ENCODE results near the gene WAC.
"Not testable (repeated sequence)": the region's sequence is repeated elsewhere in the genome, so short reads cannot be mapped to it uniquely, and the experiment has no call there.

The WAC gene

GRCh38 chr10:28514648-28515047, 18.3 kb upstream of the WAC start:
- no peak for DNase-seq (ENCODE audit: low read depth)
- TF ChIP-seq CTCF (conservative IDR thresholded peaks at IDR 0.05; ENCODE audit: low read depth, low read length) = no peak
- H3K4me3 ChIP-seq (ENCODE audit: low read depth, low read length) = no peak overlapping the region

- DNase-seq (ENCODE audit: low read depth) = no peak
- no peak for TF ChIP-seq CTCF (conservative IDR thresholded peaks at IDR 0.05; ENCODE audit: low read depth, low read length)
- no peak overlapping the region for H3K4me3 ChIP-seq (ENCODE audit: low read depth, low read length)
Observed at GRCh38 chr10:28520346-28520745, 12.6 kb upstream of the WAC start.

DNA sequence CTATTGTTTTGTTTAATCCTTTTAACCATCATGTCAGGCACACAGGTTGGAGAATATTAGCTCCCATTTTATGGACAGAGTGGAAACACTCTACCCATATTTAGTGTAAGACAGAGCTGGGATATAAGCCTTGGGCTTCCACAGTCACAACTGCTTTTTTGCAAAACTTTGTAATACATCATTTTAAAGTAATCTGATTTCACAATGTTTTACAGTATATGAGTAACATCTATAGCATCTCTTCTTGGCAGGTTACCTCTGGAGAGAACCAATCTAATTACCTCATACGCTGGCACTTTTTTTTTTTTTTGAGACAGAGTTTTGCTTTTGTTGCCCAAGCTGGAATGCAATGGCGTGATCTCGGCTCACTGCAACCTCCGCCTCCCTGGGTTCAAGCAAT, 12.1 kb upstream of the WAC start:
- not testable (repeated sequence) for H3K4me3 ChIP-seq (ENCODE audit: low read depth, low read length)
- DNase-seq (ENCODE audit: low read depth) = peak; percentile 72

DNA sequence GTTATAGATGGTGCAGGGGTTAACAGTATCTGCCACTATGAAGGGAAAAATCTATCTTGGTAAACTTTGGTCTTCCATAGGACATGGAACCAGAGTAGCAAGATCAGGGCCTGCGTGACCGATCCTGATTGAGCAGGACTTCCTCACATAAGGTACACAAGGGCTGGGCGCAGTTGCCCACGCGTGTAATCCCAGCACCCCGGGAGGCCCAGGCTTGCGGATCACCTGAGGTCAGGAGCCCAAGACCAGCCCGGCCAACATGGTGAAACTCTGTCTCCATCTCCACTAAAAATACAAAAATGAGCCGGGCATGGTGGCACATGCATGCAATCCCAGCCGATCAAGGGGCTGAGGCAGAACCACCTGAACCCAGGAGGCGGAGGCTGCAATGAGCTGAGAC, 11.0 kb upstream of the WAC start:
- H3K4me3 ChIP-seq (ENCODE audit: low read depth, low read length); DNase-seq (ENCODE audit: low read depth): not testable (repeated sequence)

DNA sequence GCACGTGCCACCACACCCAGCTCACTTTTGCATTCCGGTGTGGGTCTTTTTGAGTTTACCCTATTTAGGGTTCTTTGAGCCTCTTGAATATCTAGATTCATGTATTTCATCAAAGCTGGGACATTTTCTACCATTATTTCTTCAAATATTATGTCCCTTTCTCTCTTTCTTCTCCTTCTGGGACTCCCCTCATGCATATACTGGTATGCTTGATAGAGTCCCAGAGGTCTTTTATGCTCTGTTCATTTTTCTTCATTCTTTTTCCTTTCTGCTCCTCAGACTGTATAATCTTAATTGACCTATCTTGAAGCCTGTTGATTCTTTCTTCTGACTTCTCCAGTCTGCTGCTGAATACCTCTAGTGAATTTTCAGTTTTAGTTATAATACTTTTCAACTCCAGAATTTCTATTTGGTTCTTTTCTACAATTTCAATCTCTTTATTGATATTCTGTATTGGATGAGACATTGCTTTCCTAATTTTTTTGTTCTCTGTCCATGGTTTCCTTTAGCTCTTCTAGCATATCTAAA, 9.1 kb upstream of the WAC start:
- DNase-seq (ENCODE audit: low read depth) = no peak
- H3K4me3 ChIP-seq (ENCODE audit: low read depth, low read length) = no peak overlapping the region
- no peak for TF ChIP-seq CTCF (conservative IDR thresholded peaks at IDR 0.05; ENCODE audit: low read depth, low read length)

- DNase-seq (ENCODE audit: low read depth) = no peak
- no peak for TF ChIP-seq CTCF (conservative IDR thresholded peaks at IDR 0.05; ENCODE audit: low read depth, low read length)
- no peak overlapping the region for H3K4me3 ChIP-seq (ENCODE audit: low read depth, low read length)
Observed at GRCh38 chr10:28530751-28531150, 2.2 kb upstream of the WAC start.

DNA sequence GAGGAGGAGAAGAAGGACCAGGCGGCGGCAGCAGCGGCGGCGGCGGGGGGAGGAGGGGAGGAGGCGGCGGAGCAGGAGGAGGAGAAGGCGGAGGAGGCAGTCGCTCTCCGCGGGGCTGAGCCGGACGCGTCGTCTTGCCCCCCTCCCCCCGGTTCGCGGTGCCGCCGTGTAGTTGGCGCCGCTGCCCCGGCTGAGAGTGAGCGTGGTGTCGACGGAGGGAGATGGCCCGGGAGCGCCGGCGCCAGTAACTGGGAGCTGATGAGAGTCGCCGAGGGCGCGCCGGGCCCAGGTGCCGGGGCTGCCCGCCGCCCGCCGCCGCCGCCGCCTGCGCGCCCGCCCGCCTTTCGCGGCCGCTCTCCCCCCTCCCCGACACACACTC, 257 bp downstream of the WAC start:
- DNase-seq (ENCODE audit: low read depth) = no peak
- peak overlapping the region; percentile 96 for H3K4me3 ChIP-seq (ENCODE audit: low read depth, low read length)
- no peak for TF ChIP-seq CTCF (conservative IDR thresholded peaks at IDR 0.05; ENCODE audit: low read depth, low read length)

GRCh38 chr10:28533571-28534304, 820 bp downstream of the WAC start:
- DNase-seq (ENCODE audit: low read depth) = peak; percentile 60
- TF ChIP-seq CTCF (conservative IDR thresholded peaks at IDR 0.05; ENCODE audit: low read depth, low read length) = no peak
- H3K4me3 ChIP-seq (ENCODE audit: low read depth, low read length) = peak overlapping the region; percentile 96

All from choroid plexus epithelial cell (primary cell).